NCI-H446 treated with DMSO at 0.1 percent for 48 hours (cell line): Measurements from ENCODE around the gene NR4A3.

Experiments
- DNase-seq: peaks from one replicate; lab custom pipeline; 2025; lab: John Stamatoyannopoulos, UW

The NR4A3 gene

GRCh38 chr9:99878651-99879050 lies 57.0 kb downstream of the NR4A3 start:
- DNase-seq, result no peak

GRCh38 chr9:99881769-99882168 lies 60.1 kb downstream of the NR4A3 start:
- no peak for DNase-seq

GRCh38 chr9:99885747-99886146 lies 64.1 kb downstream of the NR4A3 start:
- DNase-seq, result no peak

GRCh38 chr9:99889120-99889519 lies 67.4 kb downstream of the NR4A3 start:
- no peak for DNase-seq

- no peak for DNase-seq
Measured at GRCh38 chr9:99894826-99895225, 73.1 kb downstream of the NR4A3 start.

GRCh38 chr9:99895510-99895909 lies 73.8 kb downstream of the NR4A3 start:
- DNase-seq, result no peak

- no peak for DNase-seq
Measured at GRCh38 chr9:99896119-99896518, 74.4 kb downstream of the NR4A3 start.

GRCh38 chr9:99903393-99903792 lies 81.7 kb downstream of the NR4A3 start:
- DNase-seq, result no peak

GRCh38 chr9:99905833-99906402 lies 84.2 kb downstream of the NR4A3 start:
- DNase-seq, result no peak

- no peak for DNase-seq
Measured at GRCh38 chr9:99906403-99907207, 84.9 kb downstream of the NR4A3 start, which contains the start of gene STX17. TSS of gene STX17 (plus strand) at chr9:99906654. CDS start at chr9:99915240, 8,586 bp downstream.

- DNase-seq, result no peak
Measured at GRCh38 chr9:99907208-99907532, 85.5 kb downstream of the NR4A3 start.

- DNase-seq, result no peak
Measured at GRCh38 chr9:99911600-99911999, 89.9 kb downstream of the NR4A3 start.
